ENCODE measurements around the gene AOPEP. TPM values are rescaled to one million over a fixed set of nuclear protein-coding genes. Genes with fewer than 3 reads are reported as not detected.

The AOPEP gene
- total RNA-seq, 6 experiments from 2014 or later: 36.6 to 110 (median 63.3) TPM

DNA sequence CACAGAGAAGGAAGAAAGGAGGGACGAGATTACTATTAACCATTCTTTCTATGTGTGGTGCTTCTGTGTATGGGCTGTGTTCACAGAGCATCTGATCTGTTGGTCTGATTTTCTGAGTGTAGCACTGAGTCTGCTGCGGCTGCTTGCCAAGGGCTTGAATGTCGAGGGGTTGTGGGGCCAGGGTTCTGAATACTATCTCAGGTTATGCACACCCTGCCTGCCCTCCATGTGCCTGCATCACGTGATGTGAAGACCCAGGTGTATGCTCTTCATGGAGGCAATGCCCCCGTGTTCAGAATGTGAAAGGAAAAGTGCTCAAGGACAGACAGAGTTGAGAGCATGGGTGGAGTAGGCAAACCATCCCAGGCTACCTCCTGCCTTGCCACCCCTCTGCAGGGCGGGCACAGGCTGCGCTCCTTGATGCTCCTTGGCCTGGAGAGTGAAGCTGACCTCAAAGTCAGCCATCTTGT is 336.1 kb downstream of the AOPEP start:
- H3K9me3 ChIP-seq: no peaks in the 10 kb centered on the region
- DNase-seq (no peak), ATAC-seq (peak in 1 of 4 donors; percentile 0)
- peaks cover 0 to 67% (median 25%) of the 10 kb centered on the region in 4 donors for H3K4me1 ChIP-seq
- no peak for TF ChIP-seq POLR2A (IDR thresholded peaks at IDR 0.05)
- TF ChIP-seq, protein P1, sequence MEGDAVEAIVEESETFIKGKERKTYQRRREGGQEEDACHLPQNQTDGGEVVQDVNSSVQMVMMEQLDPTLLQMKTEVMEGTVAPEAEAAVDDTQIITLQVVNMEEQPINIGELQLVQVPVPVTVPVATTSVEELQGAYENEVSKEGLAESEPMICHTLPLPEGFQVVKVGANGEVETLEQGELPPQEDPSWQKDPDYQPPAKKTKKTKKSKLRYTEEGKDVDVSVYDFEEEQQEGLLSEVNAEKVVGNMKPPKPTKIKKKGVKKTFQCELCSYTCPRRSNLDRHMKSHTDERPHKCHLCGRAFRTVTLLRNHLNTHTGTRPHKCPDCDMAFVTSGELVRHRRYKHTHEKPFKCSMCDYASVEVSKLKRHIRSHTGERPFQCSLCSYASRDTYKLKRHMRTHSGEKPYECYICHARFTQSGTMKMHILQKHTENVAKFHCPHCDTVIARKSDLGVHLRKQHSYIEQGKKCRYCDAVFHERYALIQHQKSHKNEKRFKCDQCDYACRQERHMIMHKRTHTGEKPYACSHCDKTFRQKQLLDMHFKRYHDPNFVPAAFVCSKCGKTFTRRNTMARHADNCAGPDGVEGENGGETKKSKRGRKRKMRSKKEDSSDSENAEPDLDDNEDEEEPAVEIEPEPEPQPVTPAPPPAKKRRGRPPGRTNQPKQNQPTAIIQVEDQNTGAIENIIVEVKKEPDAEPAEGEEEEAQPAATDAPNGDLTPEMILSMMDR (IDR thresholded peaks at IDR 0.05): no peak
- intact Hi-C loops (cut with DNase I): no loop called here
- peak overlapping the region in 2 of 3 donors; percentile 0 to 87 for H3K27ac ChIP-seq
- H3K4me3 ChIP-seq: no peak overlapping the region
- WGBS (ENCODE audit: insufficient coverage, low coverage, low lambda C conversion rate, missing lambda C conversion rate): 37% methylated on average over 3 of the region's 7 CpGs
- peaks cover 0 to 53% (median 19%) of the 10 kb centered on the region in 4 donors for H3K36me3 ChIP-seq
- H3K27me3 ChIP-seq: no peaks in the 10 kb centered on the region

DNA sequence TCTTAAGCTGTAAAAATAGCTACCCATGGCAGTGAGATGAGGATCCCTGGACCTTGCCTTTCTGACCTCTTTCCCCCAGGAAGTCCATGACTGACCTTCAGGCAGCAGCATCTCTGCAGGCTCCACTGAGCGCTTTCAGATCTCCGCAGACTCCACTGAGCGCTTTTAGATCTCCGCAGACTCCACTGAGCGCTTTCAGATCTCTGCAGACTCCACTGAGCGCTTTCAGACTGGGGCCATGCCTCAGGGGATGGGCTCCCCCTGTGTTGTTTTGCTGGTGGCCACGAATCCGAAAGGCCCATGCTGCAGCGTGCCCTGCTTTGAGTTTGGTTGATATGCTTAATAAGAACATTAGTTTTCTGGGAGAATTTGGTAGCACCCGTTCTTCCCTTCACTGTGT is 336.8 kb downstream of the AOPEP start:
- Histone ChIP-seq H3K27ac (peak overlapping the region in 2 of 3 donors; percentile 77 to 87), H3K36me3 (peaks cover 0 to 59% (median 19%) of the 10 kb centered on the region in 4 donors), H3K4me3 (no peak overlapping the region), H3K4me1 (peaks cover 0 to 62% (median 22%) of the 10 kb centered on the region in 4 donors), H3K27me3 (no peaks in the 10 kb centered on the region), H3K9me3 (no peaks in the 10 kb centered on the region)
- intact Hi-C loops (cut with DNase I): no loop called here
- ATAC-seq: no peak
- WGBS (ENCODE audit: insufficient coverage, low coverage, low lambda C conversion rate, missing lambda C conversion rate): 86% methylated on average over 6 of the region's 10 CpGs
- TF ChIP-seq, protein P1 (IDR thresholded peaks at IDR 0.05): no peak
- no peak for TF ChIP-seq POLR2A (IDR thresholded peaks at IDR 0.05)
- no peak for DNase-seq

DNA sequence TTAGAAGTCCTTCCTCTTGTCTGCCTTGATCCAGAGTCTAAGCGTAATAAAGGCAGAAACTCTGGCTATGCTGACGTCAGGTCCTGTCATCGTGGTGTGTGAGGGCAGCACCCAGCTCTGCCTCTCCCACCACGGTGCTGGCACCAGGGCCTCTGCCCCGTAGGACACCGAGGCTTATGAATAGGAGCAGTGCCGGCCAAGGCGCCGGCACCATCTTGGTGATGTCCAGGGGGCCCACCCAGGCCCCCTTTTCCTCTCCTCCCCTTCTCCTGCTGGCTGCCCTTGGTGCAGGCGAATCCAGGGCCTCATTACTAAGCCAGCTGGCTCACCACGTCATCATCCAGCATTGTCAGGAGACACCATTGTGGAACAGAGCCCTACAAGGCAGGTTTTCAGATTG is 338.7 kb downstream of the AOPEP start:
- Histone ChIP-seq H3K4me1 (peaks cover 0 to 72% (median 27%) of the 10 kb centered on the region in 4 donors), H3K27ac (peak overlapping the region; percentile 58 to 87 (median 81)), H3K9me3 (no peaks in the 10 kb centered on the region), H3K4me3 (no peak overlapping the region), H3K36me3 (peaks cover 0 to 78% (median 24%) of the 10 kb centered on the region in 4 donors), H3K27me3 (no peaks in the 10 kb centered on the region)
- intact Hi-C loops (cut with DNase I): no loop called here
- WGBS (ENCODE audit: insufficient coverage, low coverage, low lambda C conversion rate, missing lambda C conversion rate): 29% methylated on average over 5 of the region's 11 CpGs
- no peak for DNase-seq
- ATAC-seq: peak; percentile 3 to 14 (median 11)
- no peak for TF ChIP-seq POLR2A (IDR thresholded peaks at IDR 0.05)
- TF ChIP-seq, protein P1 (IDR thresholded peaks at IDR 0.05): no peak

DNA sequence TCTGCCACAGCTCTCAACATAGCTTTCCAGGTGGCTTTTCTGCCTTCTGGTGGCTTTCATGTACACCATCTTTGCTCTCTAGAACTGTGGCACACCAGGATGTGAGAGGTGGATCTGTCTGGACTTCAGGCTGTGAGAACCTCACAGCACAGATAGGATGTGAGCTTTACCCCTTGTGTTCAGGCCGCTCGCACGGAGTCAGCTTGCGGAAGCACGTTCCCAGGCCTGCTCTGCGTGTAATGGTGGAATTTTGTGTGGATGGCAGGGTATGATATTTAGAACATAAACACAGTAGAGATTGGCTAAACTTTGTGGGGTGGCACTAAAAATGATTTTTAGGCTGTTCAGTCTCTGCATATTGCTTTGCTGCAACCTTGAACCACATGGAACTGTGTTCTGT is 340.6 kb downstream of the AOPEP start:
- Histone ChIP-seq H3K4me3 (no peak overlapping the region), H3K27me3 (no peaks in the 10 kb centered on the region), H3K36me3 (peaks cover 0 to 68% (median 15%) of the 10 kb centered on the region in 4 donors), H3K9me3 (no peaks in the 10 kb centered on the region), H3K4me1 (peaks cover 0 to 66% (median 27%) of the 10 kb centered on the region in 4 donors), H3K27ac (peak overlapping the region in 1 of 3 donors; percentile 87)
- 98% methylated on average over 6 of the region's 6 CpGs for whole genome bisulfite sequencing (ENCODE audit: insufficient coverage, low coverage, low lambda C conversion rate, missing lambda C conversion rate)
- ATAC-seq (no peak), DNase-seq (no peak)
- TF ChIP-seq, protein P1 (IDR thresholded peaks at IDR 0.05): no peak
- TF ChIP-seq POLR2A (IDR thresholded peaks at IDR 0.05): no peak
- intact Hi-C loops (cut with DNase I): no loop called here
